ENCODE data around the gene NIFK.
"Not testable (repeated sequence)": the region's sequence is repeated elsewhere in the genome, so short reads cannot be mapped to it uniquely, and the experiment has no call there.

NIFK gene

GRCh38 chr2:121696410-121696930, 40.2 kb downstream of the NIFK start:
- H3K27ac ChIP-seq: no peak overlapping the region
- H3K27me3 ChIP-seq: no peaks in the 10 kb centered on the region
- H3K9me3 ChIP-seq: no peaks in the 10 kb centered on the region
- TF ChIP-seq, protein P1, sequence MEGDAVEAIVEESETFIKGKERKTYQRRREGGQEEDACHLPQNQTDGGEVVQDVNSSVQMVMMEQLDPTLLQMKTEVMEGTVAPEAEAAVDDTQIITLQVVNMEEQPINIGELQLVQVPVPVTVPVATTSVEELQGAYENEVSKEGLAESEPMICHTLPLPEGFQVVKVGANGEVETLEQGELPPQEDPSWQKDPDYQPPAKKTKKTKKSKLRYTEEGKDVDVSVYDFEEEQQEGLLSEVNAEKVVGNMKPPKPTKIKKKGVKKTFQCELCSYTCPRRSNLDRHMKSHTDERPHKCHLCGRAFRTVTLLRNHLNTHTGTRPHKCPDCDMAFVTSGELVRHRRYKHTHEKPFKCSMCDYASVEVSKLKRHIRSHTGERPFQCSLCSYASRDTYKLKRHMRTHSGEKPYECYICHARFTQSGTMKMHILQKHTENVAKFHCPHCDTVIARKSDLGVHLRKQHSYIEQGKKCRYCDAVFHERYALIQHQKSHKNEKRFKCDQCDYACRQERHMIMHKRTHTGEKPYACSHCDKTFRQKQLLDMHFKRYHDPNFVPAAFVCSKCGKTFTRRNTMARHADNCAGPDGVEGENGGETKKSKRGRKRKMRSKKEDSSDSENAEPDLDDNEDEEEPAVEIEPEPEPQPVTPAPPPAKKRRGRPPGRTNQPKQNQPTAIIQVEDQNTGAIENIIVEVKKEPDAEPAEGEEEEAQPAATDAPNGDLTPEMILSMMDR (IDR thresholded peaks at IDR 0.05): no peak
- H3K36me3 ChIP-seq: no peaks in the 10 kb centered on the region
- no peak overlapping the region for H3K4me3 ChIP-seq (ENCODE audit: low read depth in 1 of 2, low read length in 1 of 2)
- peaks cover 26 to 29% of the 10 kb centered on the region in 2 experiments for H3K4me1 ChIP-seq (ENCODE audit: control insufficient read depth in 1 of 2, insufficient read depth in 1 of 2, low read depth in 1 of 2, low read length in 1 of 2)

GRCh38 chr2:121695171-121695451, 41.6 kb downstream of the NIFK start:
- peaks cover 17 to 18% of the 10 kb centered on the region in 2 experiments for H3K4me1 ChIP-seq (ENCODE audit: control insufficient read depth in 1 of 2, insufficient read depth in 1 of 2, low read depth in 1 of 2, low read length in 1 of 2)
- TF ChIP-seq, protein P1 (IDR thresholded peaks at IDR 0.05): no peak
- no peaks in the 10 kb centered on the region for H3K36me3 ChIP-seq
- H3K4me3 ChIP-seq (ENCODE audit: low read depth in 1 of 2, low read length in 1 of 2): no peak overlapping the region
- no peaks in the 10 kb centered on the region for H3K27me3 ChIP-seq
- no peak overlapping the region for H3K27ac ChIP-seq
- H3K9me3 ChIP-seq: no peaks in the 10 kb centered on the region

DNA sequence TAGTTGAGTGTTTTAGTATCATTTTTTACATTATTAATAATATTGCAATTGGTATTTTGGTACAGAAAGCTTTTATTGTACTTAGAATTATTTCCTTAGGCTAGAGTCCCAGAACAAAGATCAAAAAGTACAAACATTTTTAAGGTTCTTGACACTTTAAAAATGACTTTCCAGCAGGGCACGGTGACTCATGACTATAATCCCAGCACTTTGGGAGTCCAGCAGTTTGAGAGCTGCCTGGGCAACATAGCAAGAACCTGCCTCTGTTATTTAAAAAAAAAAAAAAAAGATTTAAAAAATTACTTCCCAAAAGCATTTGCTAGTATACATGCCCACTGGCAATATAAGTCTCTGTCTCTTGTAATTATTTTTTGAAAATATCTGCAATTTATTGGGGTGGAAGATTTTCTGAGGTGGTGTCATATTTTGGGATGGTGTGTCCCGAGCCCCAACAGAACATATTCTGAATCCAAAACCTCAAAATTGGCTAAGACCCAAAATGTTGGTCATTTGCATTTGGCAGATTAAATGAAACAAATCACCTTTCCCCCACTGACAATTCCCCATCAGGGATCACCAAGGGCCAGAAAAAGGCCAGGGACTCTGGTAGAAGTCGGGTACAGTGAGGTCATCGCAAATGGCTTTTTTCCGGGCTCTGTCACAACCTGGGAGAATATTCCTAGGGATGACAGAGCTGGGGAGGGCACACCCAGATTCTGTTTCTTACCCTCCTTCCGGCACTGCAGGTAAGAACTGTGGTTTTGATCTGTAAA, 42.1 kb downstream of the NIFK start:
- Histone ChIP-seq H3K9me3 (no peaks in the 10 kb centered on the region), H3K27me3 (no peaks in the 10 kb centered on the region), H3K4me1 (ENCODE audit: control insufficient read depth in 1 of 2, insufficient read depth in 1 of 2, low read depth in 1 of 2, low read length in 1 of 2) (peaks cover 12 to 13% of the 10 kb centered on the region in 2 experiments), H3K36me3 (no peaks in the 10 kb centered on the region), H3K27ac (no peak overlapping the region), H3K4me3 (ENCODE audit: low read depth in 1 of 2, low read length in 1 of 2) (no peak overlapping the region)
- TF ChIP-seq, protein P1 (IDR thresholded peaks at IDR 0.05): no peak

DNA sequence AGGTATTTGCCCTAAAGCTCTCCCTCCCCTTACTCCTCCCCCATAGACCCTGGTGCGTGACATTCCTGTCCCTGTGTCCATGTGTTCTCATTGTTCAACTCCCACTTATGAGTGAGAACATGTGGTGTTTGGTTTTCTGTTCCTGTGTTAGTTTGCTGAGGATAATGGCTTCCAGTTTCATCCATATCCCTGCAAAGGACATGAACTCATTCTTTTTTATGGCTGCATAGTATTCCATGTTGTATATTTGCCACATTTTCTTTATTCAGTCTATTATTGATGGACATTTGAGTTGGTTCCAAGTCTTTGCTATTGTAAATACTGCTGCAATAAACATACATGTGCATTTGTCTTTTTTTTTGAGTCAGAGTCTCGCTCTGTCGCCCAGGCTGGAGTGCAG, 46.1 kb downstream of the NIFK start:
- not testable (repeated sequence) for H3K27ac ChIP-seq; H3K4me1 ChIP-seq (ENCODE audit: control insufficient read depth in 1 of 2, insufficient read depth in 1 of 2, low read depth in 1 of 2, low read length in 1 of 2)

GRCh38 chr2:121690095-121690494, 46.6 kb downstream of the NIFK start:
- H3K4me1 ChIP-seq (ENCODE audit: control insufficient read depth in 1 of 2, insufficient read depth in 1 of 2, low read depth in 1 of 2, low read length in 1 of 2): no peaks in the 10 kb centered on the region
- H3K27ac ChIP-seq: no peak overlapping the region
- TF ChIP-seq, protein P1 (IDR thresholded peaks at IDR 0.05): no peak
- no peaks in the 10 kb centered on the region for H3K36me3 ChIP-seq
- H3K27me3 ChIP-seq: no peaks in the 10 kb centered on the region
- H3K9me3 ChIP-seq: no peaks in the 10 kb centered on the region
- H3K4me3 ChIP-seq (ENCODE audit: low read depth in 1 of 2, low read length in 1 of 2): no peak overlapping the region

More for the DNA sequence above, 46.1 kb downstream of the NIFK start:
- not testable (repeated sequence) for H3K27me3 ChIP-seq; H3K9me3 ChIP-seq; H3K36me3 ChIP-seq; H3K4me3 ChIP-seq (ENCODE audit: low read depth in 1 of 2, low read length in 1 of 2)

GRCh38 chr2:121689356-121689755, 47.3 kb downstream of the NIFK start:
- Histone ChIP-seq H3K9me3 (no peaks in the 10 kb centered on the region), H3K4me3 (ENCODE audit: low read depth in 1 of 2, low read length in 1 of 2) (no peak overlapping the region), H3K27ac (no peak overlapping the region), H3K36me3 (no peaks in the 10 kb centered on the region), H3K4me1 (ENCODE audit: control insufficient read depth in 1 of 2, insufficient read depth in 1 of 2, low read depth in 1 of 2, low read length in 1 of 2) (no peaks in the 10 kb centered on the region), H3K27me3 (no peaks in the 10 kb centered on the region)
- TF ChIP-seq, protein P1 (IDR thresholded peaks at IDR 0.05): no peak
